H9 (cell line): Measurements from ENCODE around the gene ZFP69B. TPM values are rescaled to one million over a fixed set of nuclear protein-coding genes. Genes with fewer than 3 reads are reported as not detected.

ENCODE experiments used
- DNase-seq: peaks from one replicate; pipeline ENCODE4 v3.0.0-alpha.2; 2017
- H2AFZ ChIP-seq: one replicate; pipeline ENCODE4 v1.6.1; 2013; ENCODE audit warnings: mild to moderate bottlenecking, low read length, control low read depth, moderate library complexity
- H2AK5ac ChIP-seq: 2 replicates; pipeline ENCODE4 v1.6.1; 2013; ENCODE audit warnings: low read length, control low read depth, mixed read lengths; ENCODE audit not compliant: insufficient read length
- H2BK120ac ChIP-seq: one replicate; pipeline ENCODE4 v1.6.1; 2013; ENCODE audit warnings: low read depth, mild to moderate bottlenecking, low read length, control low read depth, inconsistent platforms; ENCODE audit not compliant: poor library complexity, severe bottlenecking
- H2BK12ac ChIP-seq: 2 replicates; pipeline ENCODE4 v1.6.1; 2013; ENCODE audit warnings: low read length, control low read depth, mixed read lengths, low read depth; ENCODE audit not compliant: insufficient read length
- H2BK15ac ChIP-seq: 2 replicates; pipeline ENCODE4 v1.6.1; 2013; ENCODE audit warnings: low read depth, low read length, control low read depth
- H2BK20ac ChIP-seq: one replicate; pipeline ENCODE4 v1.6.1; 2013; ENCODE audit warnings: low read depth, mild to moderate bottlenecking, low read length, control low read depth, inconsistent platforms; ENCODE audit not compliant: poor library complexity, severe bottlenecking
- H2BK5ac ChIP-seq: 2 replicates; pipeline ENCODE4 v1.6.1; 2013; ENCODE audit warnings: low read length, control low read depth, mixed read lengths; ENCODE audit not compliant: insufficient read length
- H3K14ac ChIP-seq: 2 replicates; pipeline ENCODE4 v1.6.1; 2013; ENCODE audit warnings: low read length, control low read depth; ENCODE audit not compliant: insufficient read depth
- H3K18ac ChIP-seq: 2 replicates; pipeline ENCODE4 v1.6.1; 2013; ENCODE audit warnings: low read depth, mild to moderate bottlenecking, mixed read lengths, low read length, control low read depth; ENCODE audit not compliant: insufficient read length
- H3K23ac ChIP-seq: 2 replicates; pipeline ENCODE4 v1.6.1; 2013; ENCODE audit warnings: low read length, control low read depth, mixed read lengths, low read depth; ENCODE audit not compliant: insufficient read length
- H3K23me2 ChIP-seq: 2 replicates; pipeline ENCODE4 v1.6.1; 2013; ENCODE audit warnings: low read depth, mild to moderate bottlenecking, mixed read lengths, low read length, control low read depth; ENCODE audit not compliant: insufficient read length, poor library complexity, severe bottlenecking
- H3K27ac ChIP-seq: 2 replicates; pipeline ENCODE4 v1.5.1; 2013; ENCODE audit warnings: low read length, control low read depth, mixed read lengths, low read depth; ENCODE audit not compliant: insufficient read length
- H3K27me3 ChIP-seq: 2 replicates; pipeline ENCODE4 v1.6.1; 2013; ENCODE audit warnings: low read length, control low read depth, inconsistent platforms; ENCODE audit not compliant: insufficient read depth
- H3K4ac ChIP-seq: 2 replicates; pipeline ENCODE4 v1.6.1; 2013; ENCODE audit warnings: low read depth, mild to moderate bottlenecking, control low read depth, inconsistent platforms, low read length, moderate library complexity
- H3K4me1 ChIP-seq: 2 replicates; pipeline ENCODE4 v1.6.1; 2013; ENCODE audit warnings: low read length, control low read depth, inconsistent platforms; ENCODE audit not compliant: insufficient read depth
- H3K4me2 ChIP-seq: 2 replicates; pipeline ENCODE4 v1.6.1; 2013; ENCODE audit warnings: low read length, control low read depth, mixed read lengths; ENCODE audit not compliant: insufficient read length, insufficient read depth
- H3K56ac ChIP-seq: 2 replicates; pipeline ENCODE4 v1.6.1; 2013; ENCODE audit warnings: low read depth, mild to moderate bottlenecking, mixed read lengths, low read length, control low read depth; ENCODE audit not compliant: insufficient read length
- H3K79me1 ChIP-seq: 2 replicates; pipeline ENCODE4 v1.6.1; 2013; ENCODE audit warnings: low read depth, mild to moderate bottlenecking, moderate library complexity, low read length, control low read depth, inconsistent platforms; ENCODE audit not compliant: insufficient read depth, poor library complexity, severe bottlenecking
- H3K79me2 ChIP-seq: 2 replicates; pipeline ENCODE4 v1.6.1; 2013; ENCODE audit warnings: low read length, control low read depth, inconsistent platforms; ENCODE audit not compliant: insufficient read depth
- H3K9ac ChIP-seq: 2 replicates; pipeline ENCODE4 v1.6.1; 2013; ENCODE audit warnings: low read length, control low read depth, mixed read lengths; ENCODE audit not compliant: insufficient read length; ENCODE audit errors: extremely low read depth
- H3K9me3 ChIP-seq: one replicate; pipeline ENCODE4 v1.6.1; 2013; ENCODE audit warnings: low read depth, low read length, inconsistent platforms; ENCODE audit not compliant: control insufficient read depth
- H3T11ph ChIP-seq: one replicate; pipeline ENCODE4 v1.6.1; 2013; ENCODE audit warnings: mild to moderate bottlenecking, low read length, control low read depth, inconsistent platforms
- H4K20me1 ChIP-seq: one replicate; pipeline ENCODE4 v1.6.1; 2013; ENCODE audit not compliant: control insufficient read depth, insufficient read length, insufficient read depth
- H4K5ac ChIP-seq: 2 replicates; pipeline ENCODE4 v1.6.1; 2013; ENCODE audit warnings: low read depth, mild to moderate bottlenecking, mixed read lengths, low read length, control low read depth; ENCODE audit not compliant: insufficient read length
- H4K8ac ChIP-seq: replicated peaks from 2 replicates; pipeline ENCODE4 v1.6.1; 2013; ENCODE audit warnings: low read length, control low read depth, mixed read lengths, low read depth; ENCODE audit not compliant: insufficient read length
- H4K91ac ChIP-seq: 2 replicates; pipeline ENCODE4 v1.6.1; 2013; ENCODE audit warnings: low read depth, mild to moderate bottlenecking, moderate library complexity, mixed read lengths, low read length, control low read depth; ENCODE audit not compliant: insufficient read length
- H3K27ac Mint-ChIP-seq, 3 experiments: 2 replicates in 2 of 3; 3 replicates in 1 of 3; pipeline ENCODE4 v1.8.0; 2020 to 2021; ENCODE audit warnings: mixed read lengths in 3 of 3, mild to moderate bottlenecking in 1 of 3, moderate library complexity in 1 of 3
- H3K27me3 Mint-ChIP-seq: 2 replicates; pipeline ENCODE4 v1.8.0; 2021; ENCODE audit warnings: low read depth, mild to moderate bottlenecking, moderate library complexity, mixed read lengths
- H3K36me3 Mint-ChIP-seq, 3 experiments: 2 replicates in 2 of 3; 3 replicates in 1 of 3; pipeline ENCODE4 v1.8.0; 2020 to 2021; ENCODE audit warnings: low read depth in 3 of 3, mixed read lengths in 3 of 3; ENCODE audit not compliant: insufficient read depth in 1 of 3
- H3K4me1 Mint-ChIP-seq, 2 experiments: 2 replicates each; pipeline ENCODE4 v1.8.0; 2020; ENCODE audit warnings: mixed read lengths in 2 of 2
- H3K4me3 Mint-ChIP-seq, 2 experiments: 2 replicates in 1 of 2; 3 replicates in 1 of 2; pipeline ENCODE4 v1.8.0; 2020 to 2021; ENCODE audit warnings: mild to moderate bottlenecking in 2 of 2, mixed read lengths in 2 of 2, moderate library complexity in 1 of 2
- H3K9me3 Mint-ChIP-seq, 2 experiments: 2 replicates in 1 of 2; 3 replicates in 1 of 2; pipeline ENCODE4 v1.8.0; 2020; ENCODE audit warnings: mild to moderate bottlenecking in 2 of 2, mixed read lengths in 2 of 2, moderate library complexity in 1 of 2
- WGBS: extraction: QIAGEN DNeasy Blood & Tissue Kit; methylation state at CpG from one replicate; pipeline ENCODE4 v1.1.7; 2013; ENCODE audit warnings: missing lambda C conversion rate, low lambda C conversion rate, mixed read lengths; ENCODE audit not compliant: insufficient read length; ENCODE audit errors: extremely low coverage; 5-methylcytosine and 5-hydroxymethylcytosine counted together
- total RNA-seq: library from RNA; stranded (reverse); gene quantifications from 2 replicates; pipeline ENCODE4 v1.2.1, GENCODE V29; 2021
- TF ChIP-seq, protein P1 (sequence below): fragments of 200-600 bp; sonication (generic); conservative IDR thresholded peaks from 3 replicates; pipeline ENCODE4 v1.8.0; 2021; ENCODE audit warnings: antibody characterized with exemption, mild to moderate bottlenecking

The ZFP69B gene
- total RNA-seq, 1 experiment from 2014 or later = 16.2 TPM

DNA sequence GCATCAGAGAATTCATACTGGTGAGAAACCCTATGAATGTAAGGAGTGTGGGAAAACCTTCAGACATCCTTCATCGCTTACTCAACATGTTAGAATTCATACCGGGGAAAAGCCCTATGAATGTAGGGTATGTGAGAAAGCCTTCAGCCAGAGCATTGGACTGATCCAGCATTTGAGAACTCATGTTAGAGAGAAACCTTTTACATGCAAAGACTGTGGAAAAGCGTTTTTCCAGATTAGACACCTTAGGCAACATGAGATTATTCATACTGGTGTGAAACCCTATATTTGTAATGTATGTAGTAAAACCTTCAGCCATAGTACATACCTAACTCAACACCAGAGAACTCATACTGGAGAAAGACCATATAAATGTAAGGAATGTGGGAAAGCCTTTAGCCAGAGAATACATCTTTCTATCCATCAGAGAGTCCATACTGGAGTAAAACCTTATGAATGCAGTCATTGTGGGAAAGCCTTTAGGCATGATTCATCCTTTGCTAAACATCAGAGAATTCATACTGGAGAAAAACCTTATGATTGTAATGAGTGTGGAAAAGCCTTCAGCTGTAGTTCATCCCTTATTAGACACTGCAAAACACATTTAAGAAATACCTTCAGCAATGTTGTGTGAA, 12.8 kb downstream of the ZFP69B start:
- no peak overlapping the region for H2BK12ac ChIP-seq
- no peak overlapping the region for H2BK20ac ChIP-seq
- H3K23me2 ChIP-seq = no peaks in the 10 kb centered on the region
- no peak overlapping the region for H3K9ac ChIP-seq
- WGBS = no CpG with 5 or more reads among the region's 3 CpGs
- Mint-ChIP-seq H3K36me3 (peaks cover 86 to 98% (median 96%) of the 10 kb centered on the region in 3 experiments), H3K9me3 (peaks cover 95 to 96% of the 10 kb centered on the region in 2 experiments), H3K4me3 (no peak overlapping the region), H3K4me1 (no peaks in the 10 kb centered on the region), H3K27me3 (peaks cover 8% of the 10 kb centered on the region), H3K27ac (no peak overlapping the region)
- no peaks in the 10 kb centered on the region for H3K4me1 ChIP-seq
- peaks cover 89% of the 10 kb centered on the region for H3K9me3 ChIP-seq
- H3K18ac ChIP-seq = no peak overlapping the region
- no peak overlapping the region for H2BK5ac ChIP-seq
- H3K14ac ChIP-seq = no peak overlapping the region
- H2AFZ ChIP-seq = no peak overlapping the region
- no peak overlapping the region for H4K91ac ChIP-seq
- TF ChIP-seq, protein P1, sequence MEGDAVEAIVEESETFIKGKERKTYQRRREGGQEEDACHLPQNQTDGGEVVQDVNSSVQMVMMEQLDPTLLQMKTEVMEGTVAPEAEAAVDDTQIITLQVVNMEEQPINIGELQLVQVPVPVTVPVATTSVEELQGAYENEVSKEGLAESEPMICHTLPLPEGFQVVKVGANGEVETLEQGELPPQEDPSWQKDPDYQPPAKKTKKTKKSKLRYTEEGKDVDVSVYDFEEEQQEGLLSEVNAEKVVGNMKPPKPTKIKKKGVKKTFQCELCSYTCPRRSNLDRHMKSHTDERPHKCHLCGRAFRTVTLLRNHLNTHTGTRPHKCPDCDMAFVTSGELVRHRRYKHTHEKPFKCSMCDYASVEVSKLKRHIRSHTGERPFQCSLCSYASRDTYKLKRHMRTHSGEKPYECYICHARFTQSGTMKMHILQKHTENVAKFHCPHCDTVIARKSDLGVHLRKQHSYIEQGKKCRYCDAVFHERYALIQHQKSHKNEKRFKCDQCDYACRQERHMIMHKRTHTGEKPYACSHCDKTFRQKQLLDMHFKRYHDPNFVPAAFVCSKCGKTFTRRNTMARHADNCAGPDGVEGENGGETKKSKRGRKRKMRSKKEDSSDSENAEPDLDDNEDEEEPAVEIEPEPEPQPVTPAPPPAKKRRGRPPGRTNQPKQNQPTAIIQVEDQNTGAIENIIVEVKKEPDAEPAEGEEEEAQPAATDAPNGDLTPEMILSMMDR = no peak
- no peak overlapping the region for H3K56ac ChIP-seq
- no peak overlapping the region for H4K8ac ChIP-seq
- H3K79me1 ChIP-seq = no peaks in the 10 kb centered on the region
- no peaks in the 10 kb centered on the region for H3K79me2 ChIP-seq
- no peak overlapping the region for H2AK5ac ChIP-seq
- no peaks in the 10 kb centered on the region for H3K27me3 ChIP-seq
- no peak overlapping the region for H3K4ac ChIP-seq
- H3T11ph ChIP-seq = no peak overlapping the region
- H3K23ac ChIP-seq = no peak overlapping the region
- H3K4me2 ChIP-seq = no peak overlapping the region
- H2BK15ac ChIP-seq = no peak overlapping the region
- DNase-seq = no peak
- no peaks in the 10 kb centered on the region for H4K20me1 ChIP-seq
- H2BK120ac ChIP-seq = no peak overlapping the region
- H4K5ac ChIP-seq = no peak overlapping the region
- H3K27ac ChIP-seq = no peak overlapping the region
